Ishikawa (cell line): ENCODE data around the gene BMPR1B.

ENCODE experiments used
- EGR1 ChIP-seq: IDR thresholded peaks from 2 replicates; pipeline ENCODE4 v1.6.1; 2012
- EP300 ChIP-seq: IDR thresholded peaks from 2 replicates; pipeline ENCODE4 v1.6.1; 2012; ENCODE audit warnings: borderline replicate concordance
- TAF1 ChIP-seq: IDR thresholded peaks from 2 replicates; pipeline ENCODE4 v1.6.1; 2012; ENCODE audit warnings: low read depth, mild to moderate bottlenecking
- TCF12 ChIP-seq: IDR thresholded peaks from 2 replicates; pipeline ENCODE4 v1.6.1; 2012; ENCODE audit warnings: low read depth
- YY1 ChIP-seq: IDR thresholded peaks from 2 replicates; pipeline ENCODE4 v1.6.1; 2012; ENCODE audit warnings: low read depth
- TF ChIP-seq, protein P1 (sequence below): IDR thresholded peaks from 2 replicates; pipeline ENCODE4 v1.6.1; 2012; ENCODE audit warnings: low read depth, mild to moderate bottlenecking
- TF ChIP-seq, protein P2 (sequence below): IDR thresholded peaks from 2 replicates; pipeline ENCODE4 v1.6.1; 2012

DNA sequence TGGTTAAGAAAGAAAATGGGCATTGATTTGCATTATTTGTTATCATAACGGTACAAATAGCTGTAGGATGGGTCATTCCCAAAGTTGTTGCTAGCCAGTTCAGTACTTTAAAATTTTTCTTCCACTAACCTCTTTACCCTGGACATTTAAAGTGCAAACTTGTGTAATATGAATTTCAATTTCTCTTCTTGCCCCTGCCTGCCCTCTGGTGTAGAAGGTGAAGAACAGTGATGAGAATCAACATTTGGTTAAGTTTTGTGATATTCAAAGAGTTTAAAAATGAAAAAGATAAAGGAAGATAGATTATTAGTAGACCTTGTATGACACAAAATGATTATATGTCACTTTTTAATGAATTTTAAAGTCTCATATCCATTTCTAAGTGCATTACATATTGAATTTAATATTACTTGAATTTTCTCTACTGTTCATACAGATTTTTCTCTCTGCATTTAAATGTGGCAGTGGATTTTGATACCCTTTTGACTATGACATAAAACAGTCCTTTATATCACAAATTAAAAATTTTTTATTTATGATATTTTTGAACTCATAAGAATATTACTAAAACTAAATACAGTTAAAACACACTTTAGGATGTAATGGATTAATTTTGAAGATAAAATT, 337.7 kb downstream of the BMPR1B start:
- no peak for TF ChIP-seq TCF12
- TF ChIP-seq, protein P1, sequence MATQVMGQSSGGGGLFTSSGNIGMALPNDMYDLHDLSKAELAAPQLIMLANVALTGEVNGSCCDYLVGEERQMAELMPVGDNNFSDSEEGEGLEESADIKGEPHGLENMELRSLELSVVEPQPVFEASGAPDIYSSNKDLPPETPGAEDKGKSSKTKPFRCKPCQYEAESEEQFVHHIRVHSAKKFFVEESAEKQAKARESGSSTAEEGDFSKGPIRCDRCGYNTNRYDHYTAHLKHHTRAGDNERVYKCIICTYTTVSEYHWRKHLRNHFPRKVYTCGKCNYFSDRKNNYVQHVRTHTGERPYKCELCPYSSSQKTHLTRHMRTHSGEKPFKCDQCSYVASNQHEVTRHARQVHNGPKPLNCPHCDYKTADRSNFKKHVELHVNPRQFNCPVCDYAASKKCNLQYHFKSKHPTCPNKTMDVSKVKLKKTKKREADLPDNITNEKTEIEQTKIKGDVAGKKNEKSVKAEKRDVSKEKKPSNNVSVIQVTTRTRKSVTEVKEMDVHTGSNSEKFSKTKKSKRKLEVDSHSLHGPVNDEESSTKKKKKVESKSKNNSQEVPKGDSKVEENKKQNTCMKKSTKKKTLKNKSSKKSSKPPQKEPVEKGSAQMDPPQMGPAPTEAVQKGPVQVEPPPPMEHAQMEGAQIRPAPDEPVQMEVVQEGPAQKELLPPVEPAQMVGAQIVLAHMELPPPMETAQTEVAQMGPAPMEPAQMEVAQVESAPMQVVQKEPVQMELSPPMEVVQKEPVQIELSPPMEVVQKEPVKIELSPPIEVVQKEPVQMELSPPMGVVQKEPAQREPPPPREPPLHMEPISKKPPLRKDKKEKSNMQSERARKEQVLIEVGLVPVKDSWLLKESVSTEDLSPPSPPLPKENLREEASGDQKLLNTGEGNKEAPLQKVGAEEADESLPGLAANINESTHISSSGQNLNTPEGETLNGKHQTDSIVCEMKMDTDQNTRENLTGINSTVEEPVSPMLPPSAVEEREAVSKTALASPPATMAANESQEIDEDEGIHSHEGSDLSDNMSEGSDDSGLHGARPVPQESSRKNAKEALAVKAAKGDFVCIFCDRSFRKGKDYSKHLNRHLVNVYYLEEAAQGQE: no peak
- no peak for TF ChIP-seq TAF1
- TF ChIP-seq, protein P2, sequence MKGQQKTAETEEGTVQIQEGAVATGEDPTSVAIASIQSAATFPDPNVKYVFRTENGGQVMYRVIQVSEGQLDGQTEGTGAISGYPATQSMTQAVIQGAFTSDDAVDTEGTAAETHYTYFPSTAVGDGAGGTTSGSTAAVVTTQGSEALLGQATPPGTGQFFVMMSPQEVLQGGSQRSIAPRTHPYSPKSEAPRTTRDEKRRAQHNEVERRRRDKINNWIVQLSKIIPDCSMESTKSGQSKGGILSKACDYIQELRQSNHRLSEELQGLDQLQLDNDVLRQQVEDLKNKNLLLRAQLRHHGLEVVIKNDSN: no peak
- TF ChIP-seq EGR1: no peak
- TF ChIP-seq EP300: no peak
- no peak for TF ChIP-seq YY1
